ENCODE results near the gene DNAH7. TPM values are rescaled to one million over a fixed set of nuclear protein-coding genes. Genes with fewer than 3 reads are reported as not detected.

The DNAH7 gene
- total RNA-seq, 2 donors from 2014 or later, result 1.1 to 1.5 TPM

GRCh38 chr2:195824478-195824877 lies 244.2 kb downstream of the DNAH7 start:
- Histone ChIP-seq H3K27me3 (ENCODE audit: control insufficient read depth, insufficient read depth, low read length, poor library complexity, severe bottlenecking) (no peaks in the 10 kb centered on the region), H3K36me3 (ENCODE audit: control insufficient read depth, insufficient read depth, low read length) (no peaks in the 10 kb centered on the region), H3K4me3 (ENCODE audit: low read length) (no peak overlapping the region), H3K9ac (ENCODE audit: extremely low read depth, low read length, poor library complexity, severe bottlenecking) (no peak overlapping the region), H3K27ac (ENCODE audit: low read depth, low read length) (no peak overlapping the region), H3K4me1 (ENCODE audit: control insufficient read depth, insufficient read depth, low read length) (no peaks in the 10 kb centered on the region), H3K9me3 (ENCODE audit: control insufficient read depth, low read length) (no peaks in the 10 kb centered on the region)
- Mint-ChIP-seq H3K36me3 (ENCODE audit: low read depth) (no peaks in the 10 kb centered on the region), H3K4me1 (no peaks in the 10 kb centered on the region), H3K27ac (no peak overlapping the region), H3K4me3 (no peak overlapping the region), H3K27me3 (ENCODE audit: insufficient read depth) (no peaks in the 10 kb centered on the region), H3K9me3 (no peaks in the 10 kb centered on the region)
- no peak for DNase-seq
- WGBS, 2 experiments (ENCODE audit: insufficient coverage in 1 of 2, insufficient read length in 1 of 2), result 86% methylated on average over 1 of the region's 2 CpGs; no CpG with 5 or more reads in 1 of the 2 experiments
- no peak for TF ChIP-seq CTCF (conservative IDR thresholded peaks at IDR 0.05)

- Mint-ChIP-seq H3K36me3 (ENCODE audit: low read depth) (no peaks in the 10 kb centered on the region), H3K27ac (no peak overlapping the region), H3K9me3 (no peaks in the 10 kb centered on the region), H3K4me1 (no peaks in the 10 kb centered on the region), H3K27me3 (ENCODE audit: insufficient read depth) (no peaks in the 10 kb centered on the region), H3K4me3 (no peak overlapping the region)
- Histone ChIP-seq H3K36me3 (ENCODE audit: control insufficient read depth, insufficient read depth, low read length) (no peaks in the 10 kb centered on the region), H3K27ac (ENCODE audit: low read depth, low read length) (no peak overlapping the region), H3K9me3 (ENCODE audit: control insufficient read depth, low read length) (no peaks in the 10 kb centered on the region), H3K4me1 (ENCODE audit: control insufficient read depth, insufficient read depth, low read length) (no peaks in the 10 kb centered on the region), H3K4me3 (ENCODE audit: low read length) (no peak overlapping the region), H3K27me3 (ENCODE audit: control insufficient read depth, insufficient read depth, low read length, poor library complexity, severe bottlenecking) (no peaks in the 10 kb centered on the region), H3K9ac (ENCODE audit: extremely low read depth, low read length, poor library complexity, severe bottlenecking) (no peak overlapping the region)
- DNase-seq, result no peak
- no peak for TF ChIP-seq CTCF (conservative IDR thresholded peaks at IDR 0.05)
- 88% methylated on average over 3 of the region's 3 CpGs; no CpG with 5 or more reads in 1 of the 2 experiments for whole genome bisulfite sequencing, 2 experiments (ENCODE audit: insufficient coverage in 1 of 2, insufficient read length in 1 of 2)
These were observed 245.4 kb downstream of the DNAH7 start for GRCh38 chr2:195823206-195823605.

GRCh38 chr2:195821566-195821932 lies 247.1 kb downstream of the DNAH7 start:
- H3K27ac ChIP-seq (ENCODE audit: low read depth, low read length), result no peak overlapping the region

More at GRCh38 chr2:195821566-195821932, 247.1 kb downstream of the DNAH7 start:
- H3K4me3 ChIP-seq (ENCODE audit: low read length), result no peak overlapping the region
- no peaks in the 10 kb centered on the region for H3K27me3 ChIP-seq (ENCODE audit: control insufficient read depth, insufficient read depth, low read length, poor library complexity, severe bottlenecking)
- H3K4me3 Mint-ChIP-seq, result no peak overlapping the region
- H3K4me1 Mint-ChIP-seq, result no peaks in the 10 kb centered on the region
- no peaks in the 10 kb centered on the region for H3K9me3 Mint-ChIP-seq
- no peak for TF ChIP-seq CTCF (conservative IDR thresholded peaks at IDR 0.05)
- no peak overlapping the region for H3K9ac ChIP-seq (ENCODE audit: extremely low read depth, low read length, poor library complexity, severe bottlenecking)
- no peak for DNase-seq
- no peaks in the 10 kb centered on the region for H3K36me3 Mint-ChIP-seq (ENCODE audit: low read depth)
- 84% methylated on average over 4 to 5 of the region's 5 CpGs for WGBS, 2 experiments (ENCODE audit: insufficient coverage in 1 of 2, insufficient read length in 1 of 2)
- no peaks in the 10 kb centered on the region for H3K9me3 ChIP-seq (ENCODE audit: control insufficient read depth, low read length)
- H3K27ac Mint-ChIP-seq, result no peak overlapping the region
- H3K36me3 ChIP-seq (ENCODE audit: control insufficient read depth, insufficient read depth, low read length), result no peaks in the 10 kb centered on the region
- no peaks in the 10 kb centered on the region for H3K27me3 Mint-ChIP-seq (ENCODE audit: insufficient read depth)
- H3K4me1 ChIP-seq (ENCODE audit: control insufficient read depth, insufficient read depth, low read length), result no peaks in the 10 kb centered on the region

All from endodermal cell (in vitro differentiated cells).